ENCODE results near the gene KRT83. TPM values are rescaled to one million over a fixed set of nuclear protein-coding genes. Genes with fewer than 3 reads are reported as not detected.
"Not testable (repeated sequence)": the region's sequence is repeated elsewhere in the genome, so short reads cannot be mapped to it uniquely, and the experiment has no call there.

The KRT83 gene
- total and polyA plus RNA-seq, 2 donors (not counting 1 experiment from before 2014, with no cell fraction given): not detected

GRCh38 chr12:52290483-52291134 lies 30.6 kb downstream of the KRT83 start:
- H3K4me2 ChIP-seq (replicated peaks; ENCODE audit: low read depth, low read length, poor library complexity, severe bottlenecking); H3K4me3 Mint-ChIP-seq; H3K9ac ChIP-seq (ENCODE audit: low read length); H3K4me1 Mint-ChIP-seq; intact Hi-C loops (cut with micrococcal nuclease); H3K4me3 ChIP-seq (ENCODE audit: control extremely low read depth in 1 of 5, extremely low read depth in 1 of 5, insufficient read depth in 1 of 5, low read depth in 2 of 5, low read length in 4 of 5); CTCF ChIA-PET; H3K79me2 ChIP-seq (ENCODE audit: control insufficient read depth, insufficient read depth, low read length); DNase-seq; H3K4me1 ChIP-seq (ENCODE audit: control insufficient read depth in 2 of 2, insufficient read depth in 2 of 2, low read length in 2 of 2); H4K20me1 ChIP-seq (ENCODE audit: control insufficient read depth, insufficient read depth, low read length, poor library complexity, severe bottlenecking); H3K27ac Mint-ChIP-seq; H3K36me3 ChIP-seq (replicated peaks in 1 of 2; ENCODE audit: control extremely low read depth in 1 of 2, control insufficient read depth in 1 of 2, extremely low read depth in 1 of 2, insufficient read depth in 2 of 2, low read length in 1 of 2); ATAC-seq (ENCODE audit: low read depth); H3K27ac ChIP-seq (ENCODE audit: low read length in 2 of 2); H3K9me3 ChIP-seq (ENCODE audit: control extremely low read depth in 1 of 3, control insufficient read depth in 2 of 3, insufficient read depth in 1 of 3, low read length in 2 of 3); H3K9me3 Mint-ChIP-seq (ENCODE audit: insufficient read depth); H2AFZ ChIP-seq (ENCODE audit: insufficient read depth, low read depth, low read length, poor library complexity, severe bottlenecking); H3K27me3 ChIP-seq (replicated peaks in 1 of 4; ENCODE audit: control extremely low read depth in 1 of 4, control insufficient read depth in 3 of 4, insufficient read depth in 4 of 4, low read length in 3 of 4); POLR2A ChIA-PET: not testable (repeated sequence)
- peaks cover 25% of the 10 kb centered on the region for H3K27me3 Mint-ChIP-seq
- no CpG with 5 or more reads among the region's 5 CpGs for WGBS (ENCODE audit: insufficient coverage)

GRCh38 chr12:52287816-52288805 lies 33.1 kb downstream of the KRT83 start:
- H3K4me3 Mint-ChIP-seq; ATAC-seq (ENCODE audit: low read depth); H3K4me1 ChIP-seq (ENCODE audit: control insufficient read depth in 2 of 2, insufficient read depth in 2 of 2, low read length in 2 of 2); H3K27ac ChIP-seq (ENCODE audit: low read length in 2 of 2); H3K27ac Mint-ChIP-seq; POLR2A ChIA-PET; H3K9ac ChIP-seq (ENCODE audit: low read length); intact Hi-C loops (cut with micrococcal nuclease); H3K4me2 ChIP-seq (replicated peaks; ENCODE audit: low read depth, low read length, poor library complexity, severe bottlenecking); DNase-seq; H3K27me3 ChIP-seq (replicated peaks in 1 of 4; ENCODE audit: control extremely low read depth in 1 of 4, control insufficient read depth in 3 of 4, insufficient read depth in 4 of 4, low read length in 3 of 4); H4K20me1 ChIP-seq (ENCODE audit: control insufficient read depth, insufficient read depth, low read length, poor library complexity, severe bottlenecking); H3K79me2 ChIP-seq (ENCODE audit: control insufficient read depth, insufficient read depth, low read length); H3K9me3 Mint-ChIP-seq (ENCODE audit: insufficient read depth); H3K4me1 Mint-ChIP-seq; H3K9me3 ChIP-seq (ENCODE audit: control extremely low read depth in 1 of 3, control insufficient read depth in 2 of 3, insufficient read depth in 1 of 3, low read length in 2 of 3); H3K4me3 ChIP-seq (ENCODE audit: control extremely low read depth in 1 of 5, extremely low read depth in 1 of 5, insufficient read depth in 1 of 5, low read depth in 2 of 5, low read length in 4 of 5); H3K36me3 ChIP-seq (replicated peaks in 1 of 2; ENCODE audit: control extremely low read depth in 1 of 2, control insufficient read depth in 1 of 2, extremely low read depth in 1 of 2, insufficient read depth in 2 of 2, low read length in 1 of 2); H2AFZ ChIP-seq (ENCODE audit: insufficient read depth, low read depth, low read length, poor library complexity, severe bottlenecking): not testable (repeated sequence)
- WGBS (ENCODE audit: insufficient coverage): 81% methylated on average over 7 of the region's 17 CpGs
- CTCF ChIA-PET: interaction anchor here (1.7 kb wide), 1 partner anchor 9 kb away, joined by 3 read pairs; no protein-coding TSS in a partner anchor
- H3K27me3 Mint-ChIP-seq: peaks cover 16% of the 10 kb centered on the region

GRCh38 chr12:52286857-52287785 lies 34.1 kb downstream of the KRT83 start:
- H3K9me3 ChIP-seq (ENCODE audit: control extremely low read depth in 1 of 3, control insufficient read depth in 2 of 3, insufficient read depth in 1 of 3, low read length in 2 of 3); POLR2A ChIA-PET: not testable (repeated sequence)

More at GRCh38 chr12:52286857-52287785, 34.1 kb downstream of the KRT83 start:
- intact Hi-C loops (cut with micrococcal nuclease); H3K4me2 ChIP-seq (replicated peaks; ENCODE audit: low read depth, low read length, poor library complexity, severe bottlenecking); H3K79me2 ChIP-seq (ENCODE audit: control insufficient read depth, insufficient read depth, low read length); H3K27ac ChIP-seq (ENCODE audit: low read length in 2 of 2); H3K4me3 ChIP-seq (ENCODE audit: control extremely low read depth in 1 of 5, extremely low read depth in 1 of 5, insufficient read depth in 1 of 5, low read depth in 2 of 5, low read length in 4 of 5); H3K9me3 Mint-ChIP-seq (ENCODE audit: insufficient read depth); H3K36me3 ChIP-seq (replicated peaks in 1 of 2; ENCODE audit: control extremely low read depth in 1 of 2, control insufficient read depth in 1 of 2, extremely low read depth in 1 of 2, insufficient read depth in 2 of 2, low read length in 1 of 2); H3K27ac Mint-ChIP-seq; ATAC-seq (ENCODE audit: low read depth); H4K20me1 ChIP-seq (ENCODE audit: control insufficient read depth, insufficient read depth, low read length, poor library complexity, severe bottlenecking); DNase-seq; H3K27me3 ChIP-seq (replicated peaks in 1 of 4; ENCODE audit: control extremely low read depth in 1 of 4, control insufficient read depth in 3 of 4, insufficient read depth in 4 of 4, low read length in 3 of 4); H2AFZ ChIP-seq (ENCODE audit: insufficient read depth, low read depth, low read length, poor library complexity, severe bottlenecking); H3K4me1 Mint-ChIP-seq; H3K4me3 Mint-ChIP-seq; H3K9ac ChIP-seq (ENCODE audit: low read length); H3K4me1 ChIP-seq (ENCODE audit: control insufficient read depth in 2 of 2, insufficient read depth in 2 of 2, low read length in 2 of 2): not testable (repeated sequence)
- CTCF ChIA-PET: interaction anchor here (1.7 kb wide), 1 partner anchor 8 kb away, joined by 3 read pairs; no protein-coding TSS in a partner anchor
- 89% methylated on average over 4 of the region's 21 CpGs for WGBS (ENCODE audit: insufficient coverage)
- peaks cover 14% of the 10 kb centered on the region for H3K27me3 Mint-ChIP-seq
